D721Med (cell line): Measurements from ENCODE around the gene DNAH17.
"Not testable (repeated sequence)": the region's sequence is repeated elsewhere in the genome, so short reads cannot be mapped to it uniquely, and the experiment has no call there.

Source experiments
- DNase-seq: peaks from one replicate; pipeline ENCODE4 v3.0.0; 2011; ENCODE audit warnings: low spot score; ENCODE audit not compliant: insufficient read length
- FAIRE-seq: peaks from 2 replicates; lab custom pipeline; 2011; peaks lifted over from hg19 to GRCh38; lab: Jason Lieb, UNC
- TF ChIP-seq, protein P1 (sequence below): IDR thresholded peaks from 2 replicates; pipeline ENCODE4 v1.5.1; 2012; ENCODE audit warnings: mild to moderate bottlenecking, control low read depth; ENCODE audit not compliant: insufficient read depth; ENCODE audit errors: missing control alignments

DNAH17 gene

DNA sequence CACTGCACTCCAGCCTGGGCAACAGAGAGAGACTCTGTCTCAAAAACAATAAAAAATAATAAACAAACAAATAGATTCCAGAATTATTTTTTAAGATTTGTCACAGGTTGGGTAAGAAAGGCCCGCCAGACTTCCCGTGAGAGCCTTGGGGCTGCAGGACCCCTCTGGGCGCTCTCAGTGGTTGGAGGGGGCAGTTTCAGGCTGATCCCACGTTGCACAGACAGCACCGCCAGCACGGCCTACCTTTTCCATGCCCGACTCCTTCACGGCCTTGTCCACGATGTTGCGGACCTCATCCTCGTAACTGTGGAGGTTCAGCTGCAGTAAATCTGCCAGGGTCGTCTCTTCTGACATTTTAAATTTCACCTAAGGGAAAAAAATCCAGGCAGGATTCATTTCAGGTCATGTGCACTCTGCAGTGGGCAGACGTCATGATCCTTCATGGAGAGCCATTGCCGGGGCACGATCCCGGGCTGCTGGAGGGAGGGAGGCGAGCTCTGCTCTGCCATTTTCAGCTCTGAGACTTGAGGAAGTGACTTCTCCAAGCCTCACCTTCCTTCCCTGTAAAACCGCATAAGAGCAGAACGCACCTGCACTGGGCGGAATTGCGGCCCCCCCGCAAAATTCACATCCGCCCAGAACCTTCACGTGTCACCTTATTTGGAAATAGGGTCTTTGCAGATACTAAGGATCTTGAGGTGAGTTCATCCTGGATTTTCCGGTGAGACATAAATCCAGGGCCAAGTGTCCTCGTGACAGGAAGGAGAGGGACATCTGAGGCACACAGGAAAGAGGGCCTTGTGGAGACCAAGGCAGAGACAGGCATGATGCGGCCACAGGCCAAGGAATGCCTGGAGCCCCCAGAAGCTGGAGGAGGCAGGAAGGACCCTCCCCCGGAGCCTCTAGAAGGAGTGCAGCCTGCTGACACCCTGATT, 66.8 kb downstream of the DNAH17 start:
- FAIRE-seq (no peak), DNase-seq (no peak)
- TF ChIP-seq, protein P1, sequence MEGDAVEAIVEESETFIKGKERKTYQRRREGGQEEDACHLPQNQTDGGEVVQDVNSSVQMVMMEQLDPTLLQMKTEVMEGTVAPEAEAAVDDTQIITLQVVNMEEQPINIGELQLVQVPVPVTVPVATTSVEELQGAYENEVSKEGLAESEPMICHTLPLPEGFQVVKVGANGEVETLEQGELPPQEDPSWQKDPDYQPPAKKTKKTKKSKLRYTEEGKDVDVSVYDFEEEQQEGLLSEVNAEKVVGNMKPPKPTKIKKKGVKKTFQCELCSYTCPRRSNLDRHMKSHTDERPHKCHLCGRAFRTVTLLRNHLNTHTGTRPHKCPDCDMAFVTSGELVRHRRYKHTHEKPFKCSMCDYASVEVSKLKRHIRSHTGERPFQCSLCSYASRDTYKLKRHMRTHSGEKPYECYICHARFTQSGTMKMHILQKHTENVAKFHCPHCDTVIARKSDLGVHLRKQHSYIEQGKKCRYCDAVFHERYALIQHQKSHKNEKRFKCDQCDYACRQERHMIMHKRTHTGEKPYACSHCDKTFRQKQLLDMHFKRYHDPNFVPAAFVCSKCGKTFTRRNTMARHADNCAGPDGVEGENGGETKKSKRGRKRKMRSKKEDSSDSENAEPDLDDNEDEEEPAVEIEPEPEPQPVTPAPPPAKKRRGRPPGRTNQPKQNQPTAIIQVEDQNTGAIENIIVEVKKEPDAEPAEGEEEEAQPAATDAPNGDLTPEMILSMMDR = no peak

GRCh38 chr17:78507526-78507925, 69.7 kb downstream of the DNAH17 start:
- no peak for FAIRE-seq

GRCh38 chr17:78506454-78507309, 70.5 kb downstream of the DNAH17 start:
- TF ChIP-seq, protein P1 = no peak
- FAIRE-seq (no peak), DNase-seq (no peak)

More at GRCh38 chr17:78507526-78507925, 69.7 kb downstream of the DNAH17 start:
- no peak for DNase-seq
- TF ChIP-seq, protein P1 = no peak

- TF ChIP-seq, protein P1 = no peak
- FAIRE-seq (no peak), DNase-seq (no peak)
Observed at GRCh38 chr17:78504156-78504925, 72.9 kb downstream of the DNAH17 start.

GRCh38 chr17:78503388-78503787, 73.8 kb downstream of the DNAH17 start:
- not testable (repeated sequence) for DNase-seq, FAIRE-seq

DNA sequence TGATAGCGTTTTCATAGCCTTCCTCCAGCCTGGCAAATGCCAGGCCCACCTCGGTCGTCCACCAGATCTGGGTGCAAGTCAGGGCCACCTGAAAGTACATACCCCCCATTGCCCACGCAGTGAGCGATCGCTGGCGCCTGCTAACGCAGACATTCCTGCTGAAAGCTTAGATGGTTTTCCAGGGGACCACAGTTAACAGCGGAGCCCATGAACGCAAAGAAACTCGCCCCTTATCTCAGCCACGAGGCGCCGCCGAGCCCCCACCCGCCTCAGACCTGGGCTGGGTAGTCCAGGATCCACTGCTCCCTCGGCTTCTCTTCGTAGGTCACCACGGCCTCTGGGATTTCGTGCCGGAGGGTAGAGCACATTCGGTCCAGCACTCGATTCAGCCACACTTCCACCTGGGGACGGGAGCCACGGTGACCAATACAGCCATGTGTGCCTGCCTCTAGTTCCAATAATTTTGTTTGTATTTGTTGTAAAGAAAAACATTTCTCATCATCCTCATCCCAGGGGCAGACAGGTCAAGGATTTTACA, 74.5 kb downstream of the DNAH17 start:
- FAIRE-seq (no peak), DNase-seq (no peak)
- TF ChIP-seq, protein P1 = no peak
